DMS79 (cell line): ENCODE results near the gene TMEM60.
"Not testable (repeated sequence)": the region's sequence is repeated elsewhere in the genome, so short reads cannot be mapped to it uniquely, and the experiment has no call there.

Experiments used
- DNase-seq: peaks from one replicate; lab custom pipeline; 2025; lab: John Stamatoyannopoulos, UW

TMEM60 gene

DNA sequence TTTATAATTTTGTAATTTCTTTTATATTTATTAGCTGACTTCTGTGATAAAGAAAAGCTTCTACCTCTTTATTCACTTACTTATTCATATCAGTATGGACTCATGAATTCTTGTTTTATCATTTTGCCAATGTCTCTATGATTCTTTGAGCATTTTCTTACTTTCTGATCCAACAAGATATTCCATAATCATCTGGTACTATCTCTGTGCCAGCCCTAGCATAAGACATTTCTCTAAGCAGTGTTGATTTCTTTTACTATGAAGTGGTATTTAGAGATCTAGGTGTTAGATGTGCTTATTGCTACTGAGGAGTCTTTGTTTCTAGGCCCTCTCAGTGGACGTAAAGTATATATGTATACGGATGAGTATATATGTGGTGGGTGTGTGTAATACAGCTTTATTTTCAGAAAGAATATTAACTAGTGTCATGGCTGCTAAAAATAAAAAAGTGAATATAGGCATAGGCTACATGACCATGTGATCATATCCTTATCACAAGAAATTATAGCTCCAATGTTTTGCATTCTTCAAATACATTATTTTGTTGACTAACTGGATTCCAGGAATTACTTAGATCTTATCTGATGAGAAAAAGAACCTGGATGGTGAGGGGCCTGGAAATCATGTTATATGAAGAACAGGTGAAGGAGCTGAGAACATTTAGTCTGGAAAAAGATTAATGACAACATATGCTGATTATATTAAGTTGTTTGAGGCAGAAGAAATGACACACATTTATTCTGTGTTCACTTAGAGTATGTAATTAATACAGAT lies 13.5 kb upstream of the TMEM60 start:
- no peak for DNase-seq

DNA sequence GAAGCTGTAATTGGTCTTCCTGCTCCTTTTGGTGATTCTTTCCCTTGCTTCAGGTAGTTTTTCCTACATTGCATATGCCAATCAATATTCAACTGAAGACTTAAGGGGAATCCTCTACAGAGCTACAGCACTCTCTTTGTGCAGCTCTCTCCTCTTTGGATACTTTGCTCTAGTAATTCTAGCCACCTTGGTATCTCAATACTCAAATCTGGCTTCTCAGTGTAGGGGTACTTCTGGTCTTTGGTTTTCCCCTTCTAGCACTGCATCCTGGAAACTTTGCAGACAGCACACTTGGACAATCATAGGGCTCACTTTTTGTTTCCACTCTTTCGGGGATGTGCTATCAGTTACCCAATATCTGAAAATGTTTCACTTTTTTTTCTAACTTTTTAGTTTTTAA lies 10.3 kb upstream of the TMEM60 start:
- no peak for DNase-seq

DNA sequence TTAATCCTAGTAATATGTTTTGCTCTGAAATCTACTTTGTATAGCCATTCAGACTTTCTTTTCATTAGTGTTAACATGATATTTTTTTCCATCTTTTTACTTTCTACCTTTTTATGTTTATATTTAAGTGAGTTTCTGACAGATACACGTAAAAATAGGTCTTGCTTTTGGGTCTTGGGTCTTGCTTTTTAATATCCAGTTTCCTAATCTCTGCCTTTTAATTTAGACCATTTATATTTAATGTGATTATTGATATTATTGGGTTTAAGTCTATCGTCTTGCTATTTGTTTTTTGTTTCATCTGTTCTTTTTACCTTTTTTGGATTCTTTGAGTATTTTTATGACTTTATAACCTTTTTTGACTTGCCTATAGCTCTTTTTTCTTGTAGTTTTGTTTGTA lies 8.2 kb upstream of the TMEM60 start:
- no peak for DNase-seq

DNA sequence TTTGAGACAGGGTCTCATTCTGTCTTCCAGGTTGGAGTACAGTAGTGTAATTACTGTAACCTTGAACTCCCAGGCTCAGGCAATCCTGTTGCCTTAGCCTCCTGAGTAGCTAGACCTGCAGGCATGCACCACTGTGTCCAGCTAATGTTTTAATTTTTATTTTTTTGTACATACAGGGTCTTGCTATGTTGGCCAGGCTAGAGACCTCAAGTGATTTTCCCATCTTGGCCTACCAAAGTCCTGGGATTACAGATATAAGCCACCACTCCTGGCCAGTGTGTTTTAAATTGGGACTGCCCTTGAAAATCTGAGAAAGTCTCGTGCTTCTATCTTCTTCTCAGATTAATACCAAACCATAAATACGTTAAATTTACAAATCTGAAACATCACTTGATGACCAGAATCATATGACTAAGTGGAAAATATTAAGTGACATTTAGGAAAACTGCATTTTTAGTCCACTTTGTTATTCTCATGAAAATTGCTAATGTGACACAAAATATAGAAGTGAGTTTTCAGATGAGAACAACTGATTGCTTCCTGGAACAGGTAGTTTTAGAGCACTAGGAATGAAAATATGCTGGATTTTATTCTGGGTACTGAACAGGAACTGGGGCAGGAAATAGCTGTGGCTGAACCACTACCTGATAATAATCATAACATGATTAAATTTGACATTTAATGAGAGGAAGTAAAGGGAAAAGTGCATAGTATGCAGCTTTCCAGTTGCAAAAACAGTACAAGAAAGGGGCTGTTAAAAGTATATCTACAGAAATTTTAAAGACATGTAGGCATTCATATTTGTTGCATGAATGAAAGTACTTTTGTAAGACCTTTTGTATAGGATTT lies 4.5 kb upstream of the TMEM60 start:
- DNase-seq, result no peak

DNA sequence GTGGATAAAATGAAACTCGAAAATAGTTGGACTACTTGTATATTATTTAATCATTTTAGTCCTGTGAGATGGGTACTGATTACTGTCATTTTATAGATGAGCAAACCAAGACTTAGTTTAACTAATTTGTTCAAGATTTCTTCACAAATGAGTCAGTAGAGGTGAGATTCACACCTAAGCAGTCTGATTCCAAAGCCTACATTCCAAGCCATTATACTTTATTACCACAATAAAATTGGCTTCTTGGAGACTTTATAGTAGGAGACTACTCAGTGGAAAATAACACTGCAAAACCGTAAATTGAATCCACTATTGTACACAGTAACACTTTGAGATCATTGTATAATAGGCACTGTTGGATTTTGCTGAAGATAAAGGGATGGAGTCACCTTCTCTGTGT lies 2.5 kb upstream of the TMEM60 start:
- DNase-seq, result no peak

DNA sequence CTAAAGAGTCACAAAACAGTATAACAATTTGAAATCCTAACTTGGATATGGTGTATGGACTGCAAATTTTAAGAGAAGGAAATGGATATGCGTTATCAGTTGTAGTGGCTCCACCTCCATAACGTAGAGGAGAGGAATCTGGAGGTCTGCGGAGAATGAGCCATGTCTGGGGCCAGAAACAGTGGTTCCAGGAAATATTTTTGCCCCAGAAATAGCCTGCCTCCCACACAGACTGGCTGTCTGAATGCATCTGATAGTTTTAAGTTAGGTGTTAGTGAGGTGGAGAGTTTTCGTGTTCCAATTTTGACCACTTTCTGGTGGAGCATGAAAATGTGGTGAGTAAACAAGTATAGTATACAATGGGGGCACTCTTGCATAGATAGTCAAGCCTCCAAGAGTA lies 1.9 kb upstream of the TMEM60 start:
- DNase-seq, result peak; percentile 9

DNA sequence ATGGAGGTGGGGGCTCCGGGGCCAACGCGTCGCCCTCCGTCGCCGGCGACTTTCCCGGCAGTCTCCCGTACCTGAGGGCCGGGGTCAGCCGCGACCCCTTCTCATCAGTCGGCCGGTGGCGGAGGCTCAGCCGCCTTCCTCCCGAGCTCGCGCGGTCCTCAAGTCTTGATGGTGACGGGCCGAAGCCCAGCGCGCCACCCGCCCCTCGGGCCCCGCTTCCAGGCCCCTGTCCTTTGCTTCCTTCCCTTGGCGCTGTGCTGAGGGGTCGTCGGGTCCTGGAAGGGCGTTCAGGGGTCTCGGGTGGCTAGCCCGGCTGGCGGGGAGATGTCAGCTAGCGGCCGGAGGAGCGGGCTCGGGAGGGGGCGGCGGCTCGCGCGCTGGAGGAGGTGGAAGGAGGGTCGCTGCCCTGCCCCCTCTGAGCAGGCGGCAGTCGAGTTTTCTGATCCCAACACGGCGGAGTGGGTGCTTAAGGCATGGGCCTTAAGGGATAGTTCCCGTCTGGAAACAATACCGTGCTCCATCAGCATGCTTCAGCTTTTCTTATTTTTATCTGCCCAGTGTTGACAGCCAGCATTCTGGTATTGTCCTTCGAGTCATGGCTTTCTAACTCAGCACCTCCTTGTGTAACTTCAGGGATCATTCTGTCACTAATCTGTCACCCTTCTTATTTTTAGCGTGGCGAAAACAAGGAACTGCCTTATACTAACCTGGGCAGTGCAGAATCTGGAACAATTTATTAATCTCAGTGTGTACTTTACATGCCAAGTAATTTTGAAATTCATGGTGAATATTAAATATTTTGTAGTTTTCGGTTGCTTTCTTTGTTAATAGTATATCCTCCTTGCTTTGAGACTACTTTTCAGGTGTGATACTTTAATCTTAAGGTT lies 1.1 kb upstream of the TMEM60 start:
- DNase-seq, result no peak

DNA sequence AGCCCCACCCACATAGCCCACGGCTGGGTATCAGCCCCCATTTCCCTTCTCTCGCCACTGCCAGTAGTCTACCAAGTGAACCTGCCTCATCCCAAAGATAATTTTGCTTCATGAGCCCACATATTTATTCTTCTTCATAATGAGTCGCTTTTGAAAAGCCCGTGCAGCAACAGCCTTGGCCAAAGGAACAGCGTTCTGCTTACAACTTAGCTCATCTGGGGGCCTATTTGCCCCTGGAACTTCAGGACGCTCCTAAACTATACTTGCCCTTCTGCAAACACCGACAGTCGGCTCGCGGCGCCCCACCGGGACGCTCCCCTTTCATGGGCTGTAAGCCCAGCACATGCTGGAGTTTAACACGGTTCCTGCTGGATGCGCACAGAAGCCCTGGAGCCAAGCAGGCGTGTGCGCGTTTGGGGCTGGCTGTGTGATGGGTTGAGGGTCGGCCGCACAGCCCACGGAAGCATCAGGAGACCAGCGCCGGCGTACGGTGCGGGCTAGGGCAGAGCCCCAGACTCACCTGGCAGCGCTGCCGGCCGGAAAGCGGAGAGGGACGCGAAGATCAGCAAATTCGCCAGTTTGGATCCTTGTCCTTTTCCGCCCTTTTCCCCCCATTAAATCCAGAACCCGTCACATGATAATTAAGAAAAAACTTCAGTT lies 370 bp downstream of the TMEM60 start:
- no peak for DNase-seq

DNA sequence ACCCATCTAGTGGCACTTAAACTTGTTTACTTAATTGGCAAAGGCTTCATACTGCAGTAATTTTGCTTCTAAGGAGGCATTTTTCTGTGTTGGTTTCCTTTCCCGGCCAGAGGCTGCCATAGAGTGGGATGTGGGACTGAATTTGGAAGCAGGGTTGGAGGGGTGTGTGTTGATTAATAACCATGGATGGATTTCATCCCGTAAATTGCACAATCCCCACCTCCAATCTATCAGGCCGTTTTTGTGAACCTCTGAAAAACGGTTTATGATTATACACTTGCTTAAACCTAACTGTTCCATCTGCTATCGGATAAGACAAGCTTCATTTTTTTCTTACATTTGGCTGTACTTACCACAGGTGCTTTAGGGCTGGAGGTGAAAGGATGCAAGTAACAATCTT lies 1.3 kb downstream of the TMEM60 start:
- peak; percentile 11 for DNase-seq

DNA sequence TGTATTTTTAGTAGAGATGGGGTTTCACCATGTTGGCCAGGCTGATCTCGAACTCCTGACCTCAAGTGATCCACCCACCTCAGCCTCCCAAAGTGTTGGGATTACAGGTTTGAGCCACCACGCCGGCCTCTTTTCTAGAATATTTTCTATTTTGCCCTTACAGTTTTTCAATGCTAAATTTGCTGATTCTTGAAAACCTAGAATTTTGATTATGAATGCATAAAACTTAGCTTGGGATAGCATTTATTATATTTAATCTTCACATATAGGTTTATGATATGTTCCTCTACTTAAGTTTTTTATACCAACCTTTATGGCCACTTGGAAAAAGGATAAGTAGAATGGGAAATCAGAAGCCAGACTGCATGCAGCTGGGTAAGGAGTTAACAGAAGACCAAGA lies 2.1 kb downstream of the TMEM60 start:
- no peak for DNase-seq

DNA sequence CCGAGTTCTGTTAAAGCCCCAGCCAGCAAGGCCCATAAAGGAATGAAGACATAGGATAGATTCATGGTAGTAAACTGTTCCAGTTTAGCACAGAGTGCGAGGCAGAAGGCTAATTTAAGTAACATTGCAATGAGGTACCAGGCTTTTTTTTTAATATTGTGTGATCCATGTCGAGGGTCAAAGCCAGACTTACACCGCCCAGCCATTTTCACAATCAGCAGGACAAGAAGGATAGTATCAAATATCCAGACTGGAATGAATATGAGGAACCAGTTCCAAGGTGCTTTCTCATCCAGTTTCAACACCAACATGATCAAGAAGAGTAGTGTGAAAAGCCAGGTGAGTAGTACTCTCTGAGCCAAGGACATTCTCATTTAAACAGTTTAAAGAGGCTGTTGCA lies 4.2 kb downstream of the TMEM60 start:
- no peak for DNase-seq

DNA sequence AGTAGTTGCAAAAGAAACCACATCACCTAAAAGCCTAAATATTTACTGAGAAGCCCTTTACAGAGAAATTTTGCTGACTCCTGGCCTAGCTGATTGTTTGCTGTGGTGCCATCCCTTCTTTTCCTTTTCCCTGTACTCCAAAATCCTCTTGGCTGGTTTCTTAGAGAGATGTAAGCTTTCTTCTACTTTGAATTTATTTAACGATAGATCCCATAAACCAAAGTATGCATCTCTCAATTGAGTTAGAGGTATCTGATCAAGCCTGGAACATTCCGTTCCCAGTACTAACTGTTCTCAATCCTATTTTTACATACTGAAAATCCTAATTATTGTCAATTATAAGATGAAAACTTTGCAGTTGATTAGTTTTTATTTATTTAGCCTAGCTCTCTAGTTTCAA lies 6.3 kb downstream of the TMEM60 start:
- no peak for DNase-seq

DNA sequence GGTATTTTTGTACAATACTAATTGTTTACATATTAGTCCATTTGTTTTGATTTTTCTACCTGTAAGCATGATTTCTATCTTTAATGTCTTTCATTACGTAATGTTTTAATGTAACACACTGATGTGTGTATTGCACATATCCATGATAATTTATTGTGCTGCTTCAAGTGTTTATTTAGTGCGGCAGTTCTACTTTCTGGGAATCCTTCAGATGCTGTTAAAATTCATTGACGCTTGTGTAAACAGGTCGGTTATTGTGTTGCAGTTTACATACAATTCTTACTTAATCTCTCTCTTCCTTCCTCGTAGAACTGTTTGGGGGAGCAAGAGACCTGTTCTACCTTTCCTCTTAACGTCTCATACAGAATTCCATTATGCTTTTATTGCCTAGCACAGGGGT lies 6.9 kb downstream of the TMEM60 start:
- DNase-seq, result peak; percentile 64

DNA sequence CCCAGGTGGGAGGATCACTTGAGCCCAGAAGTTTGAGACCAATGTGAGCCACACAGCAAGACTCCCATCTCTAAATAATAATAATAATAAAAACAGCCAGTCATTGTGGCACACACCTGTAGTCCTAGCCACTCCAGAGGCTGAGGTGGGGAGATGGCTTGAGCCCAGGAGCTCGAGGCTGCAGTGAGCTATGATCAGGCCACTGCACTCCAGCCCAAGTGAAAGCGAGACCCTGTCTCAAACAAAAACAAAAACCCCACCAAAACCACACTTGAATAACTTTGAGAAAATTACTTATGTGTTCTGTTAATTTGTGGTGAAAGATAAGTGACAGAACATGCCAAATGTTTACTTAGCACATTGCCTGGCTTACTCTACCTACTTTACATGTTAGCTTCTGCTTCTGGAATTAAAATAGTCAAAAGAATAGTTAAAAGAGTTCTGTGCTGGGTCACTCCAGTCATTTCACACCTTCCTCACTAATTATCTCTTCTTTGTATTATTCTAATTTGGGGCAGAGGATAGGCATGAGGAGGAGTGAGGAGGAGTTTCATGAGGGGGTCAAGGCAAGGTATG lies 9.8 kb downstream of the TMEM60 start:
- DNase-seq, result no peak

DNA sequence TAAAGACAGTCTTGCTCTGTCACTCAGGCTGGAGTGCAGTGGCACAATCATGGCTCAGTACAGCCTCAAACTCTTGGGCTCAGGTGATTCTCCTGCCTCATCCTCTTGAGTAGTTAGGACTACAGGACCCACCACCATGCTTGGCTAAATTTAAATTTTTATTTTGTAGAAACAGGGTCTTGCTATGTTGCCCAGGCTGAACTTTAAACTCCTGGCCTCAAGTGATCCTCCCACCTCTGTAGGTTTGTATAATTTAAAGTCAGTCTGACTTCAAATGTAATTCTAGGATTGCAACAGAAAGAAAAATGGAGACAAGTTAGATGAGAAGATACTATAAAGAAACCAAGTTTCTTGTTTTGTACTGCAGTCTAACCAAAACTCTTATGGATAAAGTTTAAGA lies 11.5 kb downstream of the TMEM60 start:
- no peak for DNase-seq

DNA sequence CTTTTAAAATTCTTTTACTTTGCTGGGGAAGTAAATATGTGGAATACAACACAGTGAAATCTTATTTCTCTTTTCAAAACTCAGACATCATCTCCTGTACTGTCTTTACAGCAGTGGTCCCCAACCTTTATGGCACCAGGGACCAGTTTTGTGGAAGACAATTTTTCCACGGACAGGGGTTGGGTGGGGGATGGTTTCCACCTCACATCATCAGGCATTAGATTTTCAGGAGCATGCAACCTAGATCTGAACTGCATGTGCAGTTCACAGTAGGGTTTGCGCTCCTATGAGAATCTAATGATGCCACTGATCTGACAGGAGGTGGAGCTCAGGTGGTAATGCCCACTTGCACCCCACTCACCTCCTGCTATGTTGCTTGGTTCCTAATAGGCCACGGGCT lies 12.2 kb downstream of the TMEM60 start:
- no peak for DNase-seq

DNA sequence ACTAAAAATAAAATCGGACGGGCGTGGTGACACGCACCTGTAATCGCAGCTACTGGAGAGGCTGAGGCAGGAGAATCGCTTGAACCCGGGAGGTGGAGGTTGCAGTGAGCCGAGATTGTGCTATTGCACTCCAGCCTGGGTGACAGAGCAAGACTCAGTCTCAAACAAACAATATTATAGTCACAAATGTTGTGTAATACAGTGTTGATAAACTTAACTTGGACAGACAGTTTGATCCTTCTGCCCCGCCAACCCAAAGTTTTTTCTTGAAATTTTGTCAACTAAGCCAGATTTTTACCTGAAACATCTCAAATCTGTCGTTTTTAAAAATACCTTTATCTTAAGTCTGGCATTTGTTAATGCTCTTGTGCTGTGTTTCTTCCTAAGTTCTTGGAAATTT lies 13.8 kb downstream of the TMEM60 start:
- not testable (repeated sequence) for DNase-seq

DNA sequence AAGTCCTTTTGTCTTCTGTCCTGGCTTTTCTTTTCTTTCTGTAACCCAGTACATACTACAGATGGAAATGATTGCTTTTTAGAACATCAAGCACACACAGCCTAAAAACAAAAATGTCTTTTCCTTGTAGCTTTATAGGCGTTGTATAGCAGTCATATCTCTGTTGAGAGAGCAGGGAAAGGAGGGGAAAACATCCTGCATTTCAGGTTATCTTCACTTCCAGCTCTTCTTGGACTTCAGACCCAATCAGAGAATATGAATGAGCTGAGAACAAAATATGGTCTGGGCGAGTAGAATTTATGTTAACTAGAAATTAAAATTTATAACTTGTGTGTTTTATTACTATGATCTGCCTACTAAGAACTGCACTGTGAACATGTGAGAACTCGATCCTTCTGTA lies 14.7 kb downstream of the TMEM60 start:
- DNase-seq, result no peak

DNA sequence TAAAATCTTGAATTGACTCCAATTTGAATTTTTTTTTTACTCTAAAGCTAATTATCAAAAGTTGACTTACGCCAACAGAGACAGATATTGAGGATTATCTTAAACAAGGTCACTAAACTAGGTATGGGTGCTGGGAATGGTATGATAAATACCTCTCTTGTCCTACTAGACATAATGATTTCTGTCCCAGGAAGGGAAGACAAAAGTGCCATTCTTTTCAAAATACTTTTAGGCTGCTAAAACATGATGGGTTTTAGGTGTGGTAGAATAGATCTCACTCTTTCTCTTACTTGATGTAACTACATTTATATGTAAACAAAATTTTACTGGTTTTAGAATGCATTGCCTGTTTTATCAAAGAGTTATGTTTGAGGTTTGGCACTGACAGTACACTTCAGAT lies 15.1 kb downstream of the TMEM60 start:
- no peak for DNase-seq

DNA sequence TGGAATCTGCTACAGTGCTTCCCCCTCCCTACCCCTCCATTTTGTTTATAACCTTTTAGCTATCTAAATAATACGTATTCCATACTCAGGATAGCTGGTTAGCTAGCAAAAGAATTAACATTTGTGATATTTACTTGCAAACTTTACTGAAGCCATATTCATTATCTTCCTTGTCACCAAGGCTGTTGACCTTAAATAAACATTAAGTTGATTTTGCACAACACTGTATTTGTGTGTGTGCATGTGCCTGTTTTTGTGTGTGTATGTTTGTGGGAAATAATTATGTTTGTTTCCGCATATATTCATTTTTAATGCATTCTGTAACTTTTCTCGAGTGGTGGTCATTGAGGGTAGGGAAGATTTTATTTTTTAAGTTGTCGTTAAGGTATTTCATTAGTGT lies 15.9 kb downstream of the TMEM60 start:
- no peak for DNase-seq

DNA sequence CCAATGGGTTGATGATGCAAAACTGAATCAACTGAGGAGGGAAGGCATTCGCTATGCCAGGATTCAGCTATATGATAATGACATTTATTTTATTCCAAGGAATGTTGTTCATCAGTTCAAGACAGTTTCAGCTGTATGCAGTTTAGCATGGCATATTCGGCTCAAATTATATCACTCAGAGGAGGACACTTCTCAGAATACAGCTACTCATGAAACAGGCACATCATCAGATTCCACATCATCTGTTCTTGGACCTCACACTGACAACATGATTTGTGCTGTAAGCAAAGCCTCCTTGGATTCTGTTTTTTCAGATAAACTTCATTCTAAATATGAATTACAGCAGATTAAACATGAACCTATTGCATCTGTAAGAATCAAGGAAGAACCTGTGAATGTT lies 19.7 kb downstream of the TMEM60 start:
- no peak for DNase-seq

DNA sequence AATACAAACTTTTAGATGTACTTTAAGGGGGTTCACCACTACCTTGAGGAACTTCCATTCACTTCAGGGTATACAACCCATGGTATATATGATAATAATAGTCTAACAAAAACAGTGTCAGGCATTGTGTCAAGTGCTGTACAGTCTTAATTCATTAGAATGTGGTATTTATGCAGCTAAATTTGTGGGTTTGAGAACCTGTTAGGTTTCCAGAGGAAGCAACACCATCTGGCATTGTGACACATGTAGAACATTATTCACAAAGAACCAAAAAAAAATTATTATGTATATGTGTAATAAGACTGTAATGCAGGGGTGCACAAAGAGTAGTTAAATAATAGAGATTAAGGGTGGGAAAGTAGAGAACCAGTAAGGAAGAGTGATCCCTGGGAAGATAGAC lies 26.3 kb downstream of the TMEM60 start:
- DNase-seq, result no peak
